Fibroblast of skin of left biceps (primary cell): ENCODE results near the gene BOLA3.
"Not testable (repeated sequence)": the region's sequence is repeated elsewhere in the genome, so short reads cannot be mapped to it uniquely, and the experiment has no call there.

Source experiments
- DNase-seq, 2 experiments: peaks; one replicate each; pipeline ENCODE4 v3.0.0-alpha.2; 2013; ENCODE audit warnings: low read depth in 2 of 2

BOLA3 gene

DNA sequence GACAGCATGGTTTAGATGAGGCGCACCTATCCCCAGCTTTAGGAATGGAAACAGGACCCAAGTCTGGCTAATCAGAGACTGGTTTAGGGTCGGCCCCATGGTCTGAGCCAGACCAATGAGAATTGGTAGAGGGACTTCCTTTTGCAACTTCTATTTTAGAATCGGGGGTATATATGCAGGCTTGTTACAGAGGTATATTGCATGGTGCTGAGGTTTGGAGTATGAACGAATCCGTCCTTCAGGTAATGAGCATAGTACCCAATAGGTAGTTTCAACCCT is 1.5 kb upstream of the BOLA3 start:
- DNase-seq = no peak

DNA sequence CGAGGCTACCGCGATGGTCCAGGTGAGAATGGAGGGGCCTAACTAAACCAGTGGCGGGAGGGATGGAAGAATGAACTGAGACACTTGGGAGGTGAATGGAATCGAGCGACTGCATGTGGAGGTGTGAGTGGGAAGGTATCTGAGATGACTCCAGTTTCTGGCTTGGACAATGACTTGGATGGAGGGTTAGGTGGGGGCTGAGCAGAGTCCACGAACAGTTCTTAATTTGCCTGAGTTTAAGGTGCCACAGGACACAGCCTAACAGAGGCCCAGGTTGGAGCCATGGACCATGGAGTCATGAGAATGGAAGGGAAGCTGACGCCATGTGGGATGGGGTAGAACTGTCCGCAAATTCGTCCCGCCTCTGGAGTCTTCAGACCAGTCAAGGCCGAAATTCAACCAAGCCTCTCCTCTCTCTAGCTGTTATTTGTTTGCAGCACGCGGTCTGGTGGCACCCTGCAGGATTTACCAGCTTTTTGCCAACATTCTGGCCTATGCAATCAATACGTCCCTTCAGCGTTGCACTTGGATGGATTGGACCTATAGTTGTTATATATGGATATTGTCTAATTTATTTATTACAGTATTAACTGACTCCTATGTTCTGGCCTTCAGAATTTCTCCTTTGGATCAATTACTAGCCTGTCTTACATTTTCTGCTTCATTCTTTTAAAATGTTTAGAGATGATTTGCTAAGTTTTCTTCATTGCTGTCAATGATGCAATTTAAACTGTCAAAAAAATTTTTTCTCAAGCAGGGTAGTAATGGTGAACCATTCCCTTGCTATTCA is 940 bp upstream of the BOLA3 start:
- no peak for DNase-seq

DNA sequence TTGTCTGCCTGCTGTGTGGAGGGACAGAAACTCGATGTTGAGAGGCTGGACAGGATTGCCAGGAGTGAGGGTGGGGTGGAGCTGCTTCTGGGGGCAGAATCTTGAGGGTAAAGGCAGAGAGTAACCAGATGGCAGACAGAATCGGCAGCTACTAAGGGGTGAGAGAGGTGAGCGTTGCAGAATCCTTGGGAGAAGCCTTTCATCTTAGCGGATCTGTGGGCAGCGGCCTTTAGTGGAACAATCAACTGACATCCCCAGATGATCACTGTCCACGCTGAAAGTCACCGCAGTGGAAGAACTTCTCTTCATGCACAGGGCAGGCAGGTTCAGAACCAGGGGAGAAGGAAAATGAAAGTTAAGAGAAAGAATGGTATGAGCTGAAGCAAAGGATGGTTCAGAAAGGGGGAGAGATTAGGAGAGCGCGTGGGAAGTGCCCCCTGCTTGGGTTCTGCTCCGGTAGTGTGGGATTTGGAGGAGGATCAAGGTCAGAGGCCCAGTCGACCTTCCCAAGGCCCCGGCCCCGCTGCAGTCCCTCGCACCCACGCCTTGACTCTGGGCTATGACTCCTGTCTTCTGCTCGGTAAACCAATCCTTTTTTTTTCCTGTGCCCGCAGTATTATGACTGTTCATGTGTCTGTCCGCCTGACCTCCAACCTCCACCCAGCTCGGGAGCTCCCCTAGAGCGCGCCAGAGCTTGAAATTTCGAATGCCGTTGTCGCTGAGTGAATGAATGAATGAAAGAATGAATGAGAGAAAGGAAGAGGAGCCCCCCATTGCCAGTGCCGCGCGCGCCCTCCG is 584 bp downstream of the BOLA3 start:
- DNase-seq = no peak

DNA sequence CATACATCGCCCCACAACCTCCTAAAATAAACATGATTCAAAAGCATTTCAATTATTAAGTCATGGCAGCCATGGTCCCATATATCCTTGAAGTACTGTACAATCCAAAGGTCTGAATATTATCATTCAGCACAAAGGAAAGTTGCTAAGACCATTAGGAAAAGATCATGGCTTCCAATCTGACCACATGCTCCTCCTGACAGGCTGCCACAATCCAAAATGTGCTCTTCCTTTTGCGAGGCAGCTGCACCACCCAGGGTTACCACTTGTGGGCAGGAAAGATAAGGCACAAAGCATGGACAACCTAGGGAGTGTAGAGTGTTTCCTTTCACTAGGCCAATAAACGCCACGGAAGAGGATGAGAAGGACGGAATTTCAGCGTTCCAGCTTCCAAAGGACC is 5.4 kb downstream of the BOLA3 start:
- no peak for DNase-seq

DNA sequence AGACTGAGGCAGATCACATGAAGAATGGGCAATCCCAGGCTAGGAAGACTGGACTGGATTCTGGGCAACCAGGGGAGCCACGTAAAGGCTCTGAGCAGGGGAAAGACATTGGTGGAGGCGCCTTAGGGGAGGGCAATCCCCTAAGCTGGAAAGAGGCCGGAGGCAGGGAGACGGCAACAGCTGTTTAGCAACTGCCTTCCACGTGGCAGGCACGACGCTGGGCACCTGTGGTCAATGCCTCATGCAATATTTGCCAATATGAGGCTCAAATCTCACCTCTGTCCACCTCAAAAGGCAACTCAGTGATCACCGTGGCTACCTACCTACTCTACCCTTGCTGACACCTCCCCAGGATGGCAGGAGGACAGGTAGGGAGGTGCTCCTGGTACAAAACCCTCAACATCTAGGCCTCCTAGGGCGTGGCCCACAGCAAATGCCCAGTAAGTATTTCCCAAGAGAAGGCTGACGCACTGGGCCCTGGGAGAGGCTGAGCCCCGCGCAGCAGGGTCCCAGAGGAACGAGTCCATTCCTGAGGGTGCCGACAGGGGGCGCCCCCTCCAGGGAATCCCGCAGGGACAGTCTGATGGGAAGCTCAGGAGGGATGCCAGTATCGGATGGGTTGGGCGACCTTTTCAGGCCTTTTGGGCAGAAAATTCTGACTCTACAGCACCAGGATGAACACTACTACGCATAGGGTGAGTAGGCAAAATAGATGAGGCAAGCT is 8.9 kb downstream of the BOLA3 start:
- no peak for DNase-seq

DNA sequence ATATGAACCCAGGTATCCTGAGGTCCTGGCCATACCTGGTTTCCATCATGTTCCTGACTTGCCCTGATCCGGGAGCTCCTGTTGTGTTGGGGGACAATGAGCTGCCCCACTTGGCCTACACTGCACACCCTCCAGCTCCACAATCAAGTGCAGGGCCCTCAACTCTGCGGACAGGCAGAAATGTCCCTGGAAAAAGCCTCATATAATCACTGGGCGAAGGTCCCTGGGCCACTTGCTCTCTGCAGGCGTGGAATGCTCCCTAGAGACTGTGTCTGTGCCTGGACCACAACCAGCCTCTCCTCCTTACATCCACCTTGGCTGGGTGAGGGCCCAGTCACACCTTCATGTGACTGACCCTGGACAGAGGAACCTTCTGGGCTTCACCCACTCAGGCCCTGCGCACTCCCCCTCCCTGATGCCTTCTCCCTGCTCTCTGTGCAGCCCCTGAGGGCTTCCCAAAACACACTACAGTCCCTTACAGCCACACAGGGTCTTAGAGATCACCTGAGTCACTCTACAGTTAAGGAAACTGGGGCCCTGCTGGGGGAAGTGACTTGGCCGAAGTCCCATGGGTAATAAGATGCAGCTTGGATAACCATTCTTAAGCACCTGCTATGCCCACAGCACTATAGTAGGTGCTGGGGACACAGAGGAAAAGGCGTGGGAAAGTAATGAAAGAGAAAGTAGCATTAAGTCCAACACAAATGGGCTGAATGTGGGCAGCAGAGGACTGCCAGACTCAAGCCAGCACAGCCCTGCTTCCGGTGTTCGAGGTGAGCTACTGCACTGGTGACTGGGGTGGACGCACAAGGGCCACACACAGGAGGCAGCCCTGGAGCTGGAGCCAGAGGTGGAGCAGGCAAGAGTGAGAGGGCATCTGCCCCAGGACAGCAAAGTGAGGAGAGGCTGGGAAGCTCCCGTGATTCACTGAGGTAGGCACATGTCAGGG is 9.8 kb downstream of the BOLA3 start:
- no peak for DNase-seq

DNA sequence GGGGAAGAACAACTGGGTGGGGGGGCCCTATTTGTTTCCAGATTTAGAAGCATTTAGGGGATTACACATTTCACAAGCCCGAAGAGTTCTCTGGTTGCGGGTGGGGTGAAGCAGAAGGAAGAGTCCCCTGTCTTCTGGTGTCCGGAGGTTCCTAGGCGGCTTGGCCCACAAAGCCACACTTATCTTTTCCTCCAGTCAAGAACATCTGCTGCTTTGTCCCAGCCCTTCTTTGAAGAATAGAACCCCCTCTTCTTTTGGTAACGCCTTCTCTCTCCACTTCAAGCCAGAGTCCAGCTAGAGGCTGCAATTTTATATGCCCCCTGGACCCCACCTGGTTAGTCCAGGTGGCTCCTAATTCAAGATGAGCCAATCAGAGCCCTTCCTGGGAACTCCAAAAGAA is 15.8 kb downstream of the BOLA3 start:
- DNase-seq = no peak

DNA sequence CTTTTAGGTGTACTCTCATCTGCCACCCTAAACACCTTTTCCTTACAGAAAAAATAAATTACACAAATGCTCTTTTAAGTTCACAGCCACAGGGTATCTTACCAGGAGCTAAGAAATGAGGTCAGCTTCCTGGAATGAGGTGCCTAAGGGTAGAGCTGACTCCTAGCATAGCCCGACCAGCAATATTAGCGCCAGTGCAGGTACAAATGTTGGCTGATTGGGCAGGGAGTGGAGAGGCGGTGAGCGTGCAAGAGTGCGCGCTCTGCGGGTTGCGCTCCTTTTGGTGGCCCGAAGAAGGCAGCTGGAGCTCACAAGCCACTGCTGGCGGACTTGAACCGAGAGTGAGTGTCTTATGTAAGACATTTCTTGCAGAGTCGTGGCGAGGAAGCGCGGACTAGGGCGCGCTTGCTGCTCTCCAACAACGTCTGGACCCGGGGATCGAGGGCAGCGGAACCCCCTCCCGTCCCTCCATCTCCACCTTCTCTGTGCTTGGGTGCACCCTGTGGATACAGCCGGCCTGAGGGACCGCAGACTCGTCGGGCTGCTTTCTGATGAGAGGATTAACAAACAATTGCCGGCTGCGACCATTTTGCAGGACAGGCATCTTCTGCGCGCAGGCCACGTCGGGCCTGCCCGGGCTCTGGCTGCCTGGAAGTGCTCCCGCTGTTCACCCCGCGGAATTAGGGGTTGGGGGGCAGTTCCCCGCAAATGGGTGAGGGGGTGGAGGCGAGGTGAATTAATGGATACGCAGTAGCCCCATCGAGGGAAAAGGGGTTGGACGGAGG is 17.3 kb downstream of the BOLA3 start:
- no peak for DNase-seq

DNA sequence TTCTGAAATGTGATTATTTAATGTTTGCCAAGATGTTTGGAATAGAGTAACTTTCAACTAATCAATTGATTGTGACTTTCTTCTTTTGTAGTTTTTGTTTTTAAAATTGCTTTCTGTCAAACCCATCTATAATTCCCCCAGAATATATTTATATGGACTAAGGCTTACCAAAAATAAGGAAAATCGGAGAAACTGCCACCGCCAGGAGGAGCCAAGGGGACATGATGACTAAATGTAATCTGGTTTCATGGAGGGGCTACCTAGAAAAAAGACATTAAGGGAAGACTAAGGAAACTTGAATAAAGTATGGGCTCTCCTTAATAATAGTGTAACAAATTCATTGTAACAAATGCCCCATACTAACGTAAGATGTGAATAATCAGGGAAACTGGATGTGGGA is 19.5 kb downstream of the BOLA3 start:
- no peak for DNase-seq

DNA sequence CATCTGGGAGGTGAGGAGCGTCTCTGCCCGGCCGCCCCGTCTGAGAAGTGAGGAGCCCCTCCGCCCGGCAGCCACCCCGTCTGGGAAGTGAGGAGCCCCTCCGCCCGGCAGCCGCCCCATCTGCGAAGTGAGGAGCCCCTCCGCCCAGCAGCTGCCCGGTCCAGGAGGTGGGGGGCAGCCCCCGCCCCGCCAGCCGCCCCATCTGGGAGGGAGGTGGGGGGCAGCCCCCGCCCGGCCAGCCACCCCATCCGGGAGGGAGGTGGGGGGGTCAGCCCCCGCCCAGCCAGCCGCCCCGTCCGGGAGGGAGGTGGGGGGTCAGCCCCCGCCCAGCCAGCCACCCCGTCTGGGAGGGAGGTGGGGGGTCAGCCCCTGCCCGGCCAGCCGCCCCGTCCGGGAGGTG is 23.8 kb downstream of the BOLA3 start:
- DNase-seq = not testable (repeated sequence)

DNA sequence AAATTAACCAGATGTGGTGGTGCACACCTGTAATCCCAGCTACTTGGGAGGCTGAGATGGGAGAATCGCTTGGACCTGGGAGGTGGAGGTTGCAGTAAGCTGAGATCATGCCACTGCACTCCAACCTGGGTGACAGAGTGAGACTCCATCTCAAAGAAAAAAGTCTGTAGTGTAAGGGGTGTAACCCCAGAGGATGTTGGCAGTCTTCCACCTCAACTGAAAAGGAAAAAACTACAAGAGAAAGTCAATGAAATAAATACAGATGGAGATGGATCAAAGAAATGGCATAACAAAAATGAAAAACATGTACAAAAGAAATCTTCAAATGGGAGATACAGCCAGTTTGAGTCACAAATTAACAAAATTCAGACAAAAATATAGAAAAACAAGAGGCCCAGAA is 25.9 kb downstream of the BOLA3 start:
- DNase-seq = not testable (repeated sequence)

DNA sequence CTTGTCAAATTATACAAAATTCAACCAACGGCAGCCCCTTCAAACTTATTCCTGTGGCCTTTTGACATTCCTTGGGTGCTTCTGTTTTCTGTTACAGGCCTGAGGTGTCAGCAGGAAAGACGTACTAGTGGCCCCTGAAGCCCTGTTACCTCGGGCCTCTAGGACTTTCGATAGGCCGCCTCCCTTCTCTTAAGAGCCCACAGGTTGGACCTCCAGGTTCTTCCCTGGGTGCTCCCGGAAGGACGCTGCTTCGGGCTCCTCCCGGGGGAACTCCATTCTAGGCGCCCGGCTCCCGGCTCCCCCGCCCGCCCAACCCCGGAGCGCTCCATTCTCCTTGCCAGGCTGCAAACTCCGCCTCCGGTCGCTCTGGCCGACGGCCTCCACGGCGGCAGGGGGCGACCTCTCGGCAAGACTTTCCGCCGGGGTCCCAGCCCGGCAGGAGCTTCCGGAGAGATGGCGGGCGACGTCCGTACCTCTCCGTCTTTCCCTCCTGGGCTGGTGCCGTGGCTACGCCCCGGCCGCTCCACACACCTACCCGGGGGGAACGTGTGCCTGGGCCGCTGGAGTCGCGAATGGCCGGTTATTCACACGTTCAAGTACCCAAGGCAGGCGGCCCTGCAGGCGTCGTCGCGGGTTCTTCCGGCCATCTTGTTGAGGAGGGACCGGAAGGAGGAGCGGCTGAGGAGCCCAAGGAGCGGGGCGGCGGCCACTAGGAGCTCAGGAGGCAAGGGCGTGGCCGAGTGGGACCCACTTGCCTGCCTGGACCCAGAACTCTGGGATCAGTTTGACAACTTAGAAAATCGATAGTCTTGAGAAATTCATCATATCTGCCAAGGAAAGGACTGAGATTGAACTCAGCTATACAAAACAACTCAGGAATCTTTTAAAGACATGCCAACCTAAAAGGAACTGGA is 27.5 kb downstream of the BOLA3 start:
- peak; percentile 37 to 45 for DNase-seq

DNA sequence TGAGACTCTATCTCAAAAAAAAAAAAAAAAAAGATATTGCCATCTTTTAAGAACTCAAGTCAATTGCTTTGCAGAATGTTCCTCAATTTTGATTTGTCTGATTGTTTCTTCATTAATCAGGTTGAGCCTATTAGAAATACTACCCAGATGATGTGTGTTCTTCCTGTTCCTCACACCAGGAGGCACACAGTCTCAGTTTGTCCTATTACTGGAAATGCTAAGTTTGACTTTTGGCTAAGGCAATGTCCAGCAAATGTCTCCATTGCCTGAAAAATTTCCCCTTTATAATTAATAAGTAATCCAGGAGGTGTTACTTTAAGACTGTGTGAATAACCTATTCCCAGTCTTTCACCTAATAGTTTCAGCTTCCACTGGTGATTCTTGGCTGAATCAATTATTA is 28.4 kb downstream of the BOLA3 start:
- DNase-seq = no peak

DNA sequence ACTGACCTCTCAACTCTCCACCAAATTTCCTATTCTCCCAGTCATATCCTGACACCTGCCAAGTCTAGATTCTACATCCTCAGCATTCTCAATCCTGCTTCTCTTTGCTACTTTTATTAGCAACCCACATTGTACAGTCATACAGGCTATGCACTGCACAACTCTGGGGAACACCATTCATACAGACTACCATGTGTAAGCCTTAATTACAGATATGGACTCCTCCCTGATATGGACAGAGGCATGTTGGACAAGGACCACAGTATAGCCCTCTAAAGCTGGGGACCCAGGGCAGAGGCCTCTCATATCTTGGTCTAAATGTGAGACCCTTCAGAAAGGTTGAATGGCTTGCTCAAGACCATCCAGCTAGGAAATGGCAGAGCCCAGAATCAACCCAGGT is 36.3 kb downstream of the BOLA3 start:
- no peak for DNase-seq

DNA sequence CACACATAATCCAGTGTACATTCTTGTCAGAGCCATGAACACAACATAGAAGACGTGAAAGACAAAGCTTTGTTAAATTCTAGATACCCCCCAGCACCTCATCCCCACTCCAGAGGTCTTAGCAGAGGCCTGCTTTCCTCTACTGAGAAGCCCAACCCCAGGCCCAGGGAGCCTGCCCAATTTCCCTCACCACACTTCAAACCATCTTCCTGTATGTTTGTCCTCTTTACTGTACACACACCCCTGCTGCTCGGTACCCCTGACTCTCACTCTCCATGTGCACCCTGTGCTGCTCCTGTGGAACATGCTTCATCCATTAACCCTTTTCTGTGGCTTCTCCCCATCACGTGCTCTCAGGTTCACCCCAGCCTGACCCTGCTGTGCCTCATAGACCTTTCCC is 37.2 kb downstream of the BOLA3 start:
- no peak for DNase-seq

DNA sequence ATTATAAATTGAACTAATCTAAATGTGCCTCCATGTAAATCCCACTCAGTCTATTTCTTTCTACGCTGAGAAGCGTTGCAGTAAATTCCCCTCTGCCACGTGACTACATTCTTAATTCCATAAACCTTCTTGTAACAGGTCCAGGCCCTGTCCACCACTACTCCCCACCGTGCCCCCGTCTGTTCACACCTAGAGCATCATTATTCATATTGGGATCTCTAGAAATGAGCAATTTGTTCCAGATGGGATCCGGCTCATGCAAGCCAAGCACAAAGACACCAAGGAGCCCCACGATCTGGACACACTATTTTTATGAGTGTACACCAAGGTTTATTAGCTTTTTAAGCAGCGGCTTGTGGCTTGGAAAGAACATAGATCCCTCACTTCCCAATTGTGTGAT is 38.2 kb downstream of the BOLA3 start:
- no peak for DNase-seq

DNA sequence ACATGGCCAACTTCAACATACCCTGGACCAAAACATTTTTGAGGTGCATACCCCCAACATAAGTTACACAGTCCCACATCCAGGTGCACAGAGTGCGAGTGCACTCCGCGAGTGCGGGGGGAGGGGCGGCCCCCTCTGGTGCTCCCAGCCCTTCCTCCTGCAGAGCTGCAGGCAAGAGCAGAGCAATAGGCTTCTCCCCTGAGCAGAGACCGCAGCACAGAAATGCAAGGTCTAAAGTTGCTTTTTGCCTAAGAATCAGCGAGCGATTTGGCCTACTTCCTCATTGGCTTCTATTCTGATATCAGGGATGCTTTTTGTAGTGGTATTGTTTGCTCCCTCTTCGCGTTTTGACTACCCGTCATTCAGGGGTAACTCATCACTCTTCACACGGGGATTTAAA is 40.6 kb downstream of the BOLA3 start:
- DNase-seq = no peak

DNA sequence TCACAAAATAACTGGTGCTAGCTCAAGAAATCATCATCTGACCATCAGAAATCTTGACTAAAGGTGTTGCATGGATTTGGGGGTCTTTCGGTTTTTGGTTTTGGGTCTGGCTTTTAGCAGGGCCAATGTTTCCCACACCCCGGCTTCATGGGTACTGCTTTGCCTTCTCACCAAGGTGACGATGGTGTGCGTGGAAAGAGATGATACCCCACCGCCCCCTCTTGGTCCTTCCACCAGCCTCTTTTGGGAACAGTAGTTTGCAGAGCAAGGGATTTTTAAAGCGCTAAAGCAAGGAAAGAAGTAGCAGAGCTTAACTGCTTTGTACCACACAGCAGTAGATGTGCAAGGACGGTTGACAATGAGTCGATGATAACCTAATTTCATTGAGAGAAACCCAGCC is 42.3 kb downstream of the BOLA3 start:
- no peak for DNase-seq

DNA sequence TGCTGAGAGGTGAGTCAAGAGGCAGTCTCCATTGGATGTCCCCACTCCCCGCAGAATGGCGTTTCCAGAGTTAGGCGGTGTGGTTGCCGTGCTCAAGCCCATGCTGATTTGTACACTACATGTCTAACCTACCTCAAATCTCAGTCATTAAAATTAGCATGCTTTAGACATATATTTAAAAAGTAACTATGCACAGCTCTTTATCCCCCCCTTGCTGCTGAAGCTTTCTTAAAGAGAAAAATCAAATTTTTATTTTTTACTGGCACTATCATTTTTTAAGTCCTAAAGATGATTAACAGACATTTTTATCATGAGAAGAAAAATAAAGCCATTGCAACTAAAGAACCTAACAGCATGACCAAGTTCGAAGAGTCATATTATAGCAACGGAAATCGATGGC is 42.9 kb downstream of the BOLA3 start:
- DNase-seq = no peak

DNA sequence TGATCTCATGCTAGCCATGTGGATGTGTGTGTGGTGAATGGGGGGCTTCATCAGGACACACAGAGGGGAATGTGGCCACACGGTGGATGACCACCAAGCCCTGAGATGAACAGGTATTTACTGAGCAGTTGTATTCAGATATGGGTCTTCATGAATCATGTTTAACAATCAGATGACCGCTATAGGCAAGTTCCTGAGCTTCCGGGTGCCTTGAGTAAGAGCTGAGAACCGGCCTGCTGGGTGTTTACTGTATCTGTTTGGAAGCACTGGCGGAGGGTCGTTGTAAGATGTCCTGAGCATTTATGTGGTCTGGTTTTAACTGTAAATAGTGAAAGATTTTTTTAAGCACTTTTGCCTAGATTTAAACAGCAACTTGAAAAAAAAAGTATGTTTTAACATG is 43.9 kb downstream of the BOLA3 start:
- no peak for DNase-seq
